ENCODE data around the gene EXTL1.
A peak's percentile ranks its signal among the peaks of the same experiment; 100 is the strongest.

Gene EXTL1

DNA sequence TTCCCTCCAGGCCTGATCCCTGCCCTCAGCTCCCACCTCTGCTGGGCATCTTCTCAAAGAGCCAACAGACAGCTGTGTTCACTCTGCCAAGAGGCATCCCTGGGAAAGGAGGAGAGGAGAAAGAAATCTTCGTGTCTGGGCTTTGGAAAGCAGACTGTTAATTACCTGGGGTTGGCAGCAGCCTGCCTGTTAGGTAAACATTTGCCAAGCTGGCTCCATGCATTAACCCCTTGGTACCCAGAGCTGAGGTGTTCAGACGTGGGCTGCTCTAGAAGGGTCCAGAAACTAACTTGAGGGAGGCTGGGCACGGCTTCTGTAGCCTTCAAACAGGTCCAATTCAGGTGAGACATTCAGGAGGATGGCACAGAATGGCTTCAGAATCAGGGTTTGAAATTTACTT, 8.7 kb upstream of the EXTL1 start:
- Mint-ChIP-seq H3K4me1 (peaks cover 32% of the 10 kb centered on the region), H3K36me3 (ENCODE audit: low read depth) (no peaks in the 10 kb centered on the region)
- TF ChIP-seq, protein P1, sequence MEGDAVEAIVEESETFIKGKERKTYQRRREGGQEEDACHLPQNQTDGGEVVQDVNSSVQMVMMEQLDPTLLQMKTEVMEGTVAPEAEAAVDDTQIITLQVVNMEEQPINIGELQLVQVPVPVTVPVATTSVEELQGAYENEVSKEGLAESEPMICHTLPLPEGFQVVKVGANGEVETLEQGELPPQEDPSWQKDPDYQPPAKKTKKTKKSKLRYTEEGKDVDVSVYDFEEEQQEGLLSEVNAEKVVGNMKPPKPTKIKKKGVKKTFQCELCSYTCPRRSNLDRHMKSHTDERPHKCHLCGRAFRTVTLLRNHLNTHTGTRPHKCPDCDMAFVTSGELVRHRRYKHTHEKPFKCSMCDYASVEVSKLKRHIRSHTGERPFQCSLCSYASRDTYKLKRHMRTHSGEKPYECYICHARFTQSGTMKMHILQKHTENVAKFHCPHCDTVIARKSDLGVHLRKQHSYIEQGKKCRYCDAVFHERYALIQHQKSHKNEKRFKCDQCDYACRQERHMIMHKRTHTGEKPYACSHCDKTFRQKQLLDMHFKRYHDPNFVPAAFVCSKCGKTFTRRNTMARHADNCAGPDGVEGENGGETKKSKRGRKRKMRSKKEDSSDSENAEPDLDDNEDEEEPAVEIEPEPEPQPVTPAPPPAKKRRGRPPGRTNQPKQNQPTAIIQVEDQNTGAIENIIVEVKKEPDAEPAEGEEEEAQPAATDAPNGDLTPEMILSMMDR (IDR thresholded peaks at IDR 0.05; ENCODE audit: unreplicated experiment in 3 of 3): no peak

DNA sequence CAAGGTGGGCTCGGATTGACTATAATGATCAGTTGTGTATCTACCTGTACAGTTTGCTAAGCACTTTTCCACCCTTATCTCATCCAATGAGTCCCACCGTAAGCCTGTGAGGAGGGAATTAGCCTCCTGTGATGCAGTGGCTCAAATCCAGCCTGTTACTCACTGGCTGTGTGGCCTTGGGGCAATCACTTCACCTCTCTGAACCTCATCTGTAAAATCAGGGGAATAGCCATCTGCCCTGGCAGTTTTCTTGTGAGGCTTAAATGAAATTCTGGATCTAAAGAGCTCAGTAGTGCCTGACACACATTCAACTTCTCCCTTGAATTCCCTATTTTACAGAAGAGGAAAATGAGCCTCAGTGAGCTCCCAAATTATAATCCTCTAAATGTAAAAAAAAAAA, 7.4 kb upstream of the EXTL1 start:
- peaks cover 39% of the 10 kb centered on the region for H3K4me1 Mint-ChIP-seq
- no peaks in the 10 kb centered on the region for H3K36me3 Mint-ChIP-seq (ENCODE audit: low read depth)
- TF ChIP-seq, protein P1 (IDR thresholded peaks at IDR 0.05; ENCODE audit: unreplicated experiment in 3 of 3): no peak
- peaks cover 10% of the 10 kb centered on the region for H3K27me3 Mint-ChIP-seq (ENCODE audit: low read depth)
- H3K4me3 Mint-ChIP-seq: no peak overlapping the region
- H3K27ac Mint-ChIP-seq: no peak overlapping the region
- H3K9me3 Mint-ChIP-seq: no peaks in the 10 kb centered on the region

More for the DNA sequence above, 8.7 kb upstream of the EXTL1 start:
- H3K4me3 Mint-ChIP-seq: no peak overlapping the region
- H3K27ac Mint-ChIP-seq: peak overlapping the region in 2 of 3 experiments; percentile 32 to 63
- H3K9me3 Mint-ChIP-seq: no peaks in the 10 kb centered on the region
- peaks cover 10% of the 10 kb centered on the region for H3K27me3 Mint-ChIP-seq (ENCODE audit: low read depth)

DNA sequence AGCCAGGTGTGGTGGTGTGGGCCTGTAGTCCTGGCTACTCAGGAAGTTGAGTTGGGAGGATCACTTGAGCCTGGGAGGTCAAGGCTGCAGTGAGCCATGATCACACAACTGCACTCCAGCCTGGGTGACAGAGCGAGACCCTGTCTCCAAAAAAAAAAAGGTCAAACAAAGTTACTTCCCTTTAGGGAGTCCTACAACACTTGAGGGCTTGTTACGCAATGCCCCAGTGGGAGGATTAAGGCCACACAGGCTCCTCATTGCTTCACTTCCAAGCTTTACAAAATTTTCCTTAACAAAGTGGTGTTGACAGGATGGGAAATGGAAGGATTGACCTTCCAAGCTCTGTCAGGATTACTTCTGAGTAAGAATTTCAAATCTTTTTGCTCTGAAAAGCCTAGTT, 6.2 kb upstream of the EXTL1 start:
- no peak overlapping the region for H3K4me3 Mint-ChIP-seq
- no peaks in the 10 kb centered on the region for H3K9me3 Mint-ChIP-seq
- TF ChIP-seq, protein P1 (IDR thresholded peaks at IDR 0.05; ENCODE audit: unreplicated experiment in 3 of 3): no peak
- peaks cover 45% of the 10 kb centered on the region for H3K4me1 Mint-ChIP-seq
- H3K27ac Mint-ChIP-seq: no peak overlapping the region
- H3K27me3 Mint-ChIP-seq (ENCODE audit: low read depth): peaks cover 10% of the 10 kb centered on the region
- H3K36me3 Mint-ChIP-seq (ENCODE audit: low read depth): no peaks in the 10 kb centered on the region

DNA sequence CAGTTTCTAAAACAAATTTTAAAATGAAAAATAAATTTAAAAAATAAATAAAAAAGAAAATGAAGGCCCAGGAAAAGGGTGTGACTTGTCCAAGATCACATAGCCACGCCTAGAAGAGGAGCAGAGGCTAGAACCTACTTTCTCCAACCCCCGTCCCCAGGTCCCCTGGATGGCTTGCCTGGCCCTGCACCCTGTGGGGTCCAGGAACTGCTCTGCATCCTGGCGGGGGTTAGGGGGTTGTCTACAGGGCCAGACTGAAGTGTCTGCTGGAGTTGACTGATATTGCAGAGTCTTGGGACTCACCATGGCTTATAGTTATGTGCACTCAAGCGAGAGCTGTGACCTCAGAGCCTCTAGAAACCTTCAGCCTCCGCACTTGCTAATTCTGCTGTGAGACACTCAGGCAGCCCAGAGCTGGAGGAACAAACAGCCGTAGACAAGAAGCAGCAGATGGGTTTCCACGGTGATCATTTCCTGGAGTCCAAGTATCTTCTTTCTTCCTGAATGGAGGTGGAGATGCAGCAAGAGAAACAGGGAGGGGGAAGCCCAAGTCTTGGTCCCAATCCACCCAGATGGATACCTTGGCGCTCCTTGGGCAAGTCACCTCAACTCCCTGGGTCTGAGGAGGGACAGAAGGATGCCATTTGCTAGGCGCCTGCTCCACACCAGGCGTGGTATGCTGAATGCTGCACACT, 5.2 kb upstream of the EXTL1 start:
- TF ChIP-seq, protein P1 (IDR thresholded peaks at IDR 0.05; ENCODE audit: unreplicated experiment in 3 of 3): no peak
- H3K27me3 Mint-ChIP-seq (ENCODE audit: low read depth): peaks cover 5% of the 10 kb centered on the region
- H3K36me3 Mint-ChIP-seq (ENCODE audit: low read depth): no peaks in the 10 kb centered on the region
- H3K4me3 Mint-ChIP-seq: no peak overlapping the region
- peak overlapping the region in 2 of 3 experiments; percentile 25 to 42 for H3K27ac Mint-ChIP-seq
- peaks cover 48% of the 10 kb centered on the region for H3K4me1 Mint-ChIP-seq
- H3K9me3 Mint-ChIP-seq: no peaks in the 10 kb centered on the region

DNA sequence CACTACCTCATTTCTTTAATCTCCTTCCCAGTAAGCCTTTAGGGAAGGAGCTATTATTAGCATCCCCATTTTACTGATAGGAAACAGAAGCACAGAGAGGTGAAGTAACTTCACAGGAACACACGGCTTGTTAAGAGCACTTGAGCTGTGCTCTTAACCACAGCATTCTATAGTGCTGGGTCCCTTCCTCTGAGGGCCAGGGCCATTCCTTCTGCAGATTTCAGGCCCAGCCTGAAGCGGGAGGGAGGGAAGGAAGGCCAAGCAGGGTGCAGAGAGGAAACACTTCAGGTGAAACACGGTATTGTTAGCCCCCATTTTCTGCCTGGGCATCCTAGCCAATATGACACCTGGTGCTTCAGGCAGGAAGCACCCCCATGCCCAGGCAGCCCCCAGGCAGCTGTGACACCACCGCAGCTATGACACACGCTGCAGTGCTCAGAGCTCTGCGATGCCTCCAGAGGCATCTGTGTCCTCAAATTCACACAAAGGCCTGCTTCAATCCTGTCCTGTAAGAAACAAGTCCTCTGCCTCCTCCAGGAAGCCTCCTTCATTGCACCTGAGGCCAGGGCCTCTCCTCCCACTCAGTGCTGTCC, 4.5 kb upstream of the EXTL1 start:
- no peaks in the 10 kb centered on the region for H3K36me3 Mint-ChIP-seq (ENCODE audit: low read depth)
- peaks cover 5% of the 10 kb centered on the region for H3K27me3 Mint-ChIP-seq (ENCODE audit: low read depth)
- H3K27ac Mint-ChIP-seq: peak overlapping the region in 2 of 3 experiments; percentile 25 to 42
- peaks cover 53% of the 10 kb centered on the region for H3K4me1 Mint-ChIP-seq
- no peak overlapping the region for H3K4me3 Mint-ChIP-seq
- TF ChIP-seq, protein P1 (IDR thresholded peaks at IDR 0.05; ENCODE audit: unreplicated experiment in 3 of 3): no peak
- H3K9me3 Mint-ChIP-seq: no peaks in the 10 kb centered on the region

DNA sequence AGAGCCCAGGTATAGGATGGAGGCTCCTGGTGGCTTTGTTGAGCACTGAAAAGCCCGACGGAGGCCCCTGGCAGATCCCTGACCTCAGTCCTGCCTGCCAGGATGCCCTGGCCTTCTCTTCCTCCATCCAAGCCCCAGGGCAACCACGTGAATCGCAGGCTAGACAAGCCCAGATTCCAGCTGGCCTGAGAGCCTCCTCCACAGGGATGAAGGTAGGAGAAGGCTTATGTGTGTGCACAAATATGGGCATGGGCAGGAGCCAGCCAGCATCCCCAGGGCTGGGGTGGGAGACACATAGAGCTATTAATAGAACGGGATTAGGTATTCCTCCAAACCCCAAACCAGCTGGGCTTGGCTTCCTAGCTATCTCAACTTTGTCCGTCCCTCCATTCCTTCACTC, 4.0 kb upstream of the EXTL1 start:
- H3K36me3 Mint-ChIP-seq (ENCODE audit: low read depth): no peaks in the 10 kb centered on the region
- no peaks in the 10 kb centered on the region for H3K9me3 Mint-ChIP-seq
- TF ChIP-seq, protein P1 (IDR thresholded peaks at IDR 0.05; ENCODE audit: unreplicated experiment in 3 of 3): no peak
- peaks cover 52% of the 10 kb centered on the region for H3K4me1 Mint-ChIP-seq
- H3K27ac Mint-ChIP-seq: no peak overlapping the region
- no peak overlapping the region for H3K4me3 Mint-ChIP-seq
- peaks cover 5% of the 10 kb centered on the region for H3K27me3 Mint-ChIP-seq (ENCODE audit: low read depth)
